ENCODE measurements around the gene SNORC. TPM values are rescaled to one million over a fixed set of nuclear protein-coding genes. Genes with fewer than 3 reads are reported as not detected.

The SNORC gene
- total and polyA plus RNA-seq, 4 donors = 0.63 to 2.1 (median 1.3) TPM

DNA sequence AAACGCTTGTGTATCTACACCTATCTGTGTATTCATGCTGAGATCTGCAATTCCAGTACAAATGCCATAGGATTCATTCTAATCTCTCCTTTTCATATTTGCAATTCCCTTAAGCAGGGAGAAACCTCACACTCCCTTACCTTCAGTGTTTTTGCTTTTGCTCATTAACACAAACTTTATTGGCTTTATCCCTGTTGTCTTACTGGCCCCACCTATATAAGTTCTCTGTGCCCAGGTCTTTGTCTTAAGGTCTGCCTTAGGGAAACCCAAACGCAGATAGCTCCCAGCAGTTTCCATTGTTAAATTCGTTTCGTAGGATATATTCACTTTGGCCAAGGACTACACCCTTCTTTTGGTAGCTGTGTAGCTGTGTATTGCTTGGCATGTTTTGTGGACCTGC, 4.0 kb upstream of the SNORC start:
- TF ChIP-seq, protein P1, sequence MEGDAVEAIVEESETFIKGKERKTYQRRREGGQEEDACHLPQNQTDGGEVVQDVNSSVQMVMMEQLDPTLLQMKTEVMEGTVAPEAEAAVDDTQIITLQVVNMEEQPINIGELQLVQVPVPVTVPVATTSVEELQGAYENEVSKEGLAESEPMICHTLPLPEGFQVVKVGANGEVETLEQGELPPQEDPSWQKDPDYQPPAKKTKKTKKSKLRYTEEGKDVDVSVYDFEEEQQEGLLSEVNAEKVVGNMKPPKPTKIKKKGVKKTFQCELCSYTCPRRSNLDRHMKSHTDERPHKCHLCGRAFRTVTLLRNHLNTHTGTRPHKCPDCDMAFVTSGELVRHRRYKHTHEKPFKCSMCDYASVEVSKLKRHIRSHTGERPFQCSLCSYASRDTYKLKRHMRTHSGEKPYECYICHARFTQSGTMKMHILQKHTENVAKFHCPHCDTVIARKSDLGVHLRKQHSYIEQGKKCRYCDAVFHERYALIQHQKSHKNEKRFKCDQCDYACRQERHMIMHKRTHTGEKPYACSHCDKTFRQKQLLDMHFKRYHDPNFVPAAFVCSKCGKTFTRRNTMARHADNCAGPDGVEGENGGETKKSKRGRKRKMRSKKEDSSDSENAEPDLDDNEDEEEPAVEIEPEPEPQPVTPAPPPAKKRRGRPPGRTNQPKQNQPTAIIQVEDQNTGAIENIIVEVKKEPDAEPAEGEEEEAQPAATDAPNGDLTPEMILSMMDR (IDR thresholded peaks at IDR 0.05; ENCODE audit: control extremely low read depth, extremely low read depth) = no peak
- DNase-seq (no peak), ATAC-seq (ENCODE audit: insufficient read depth, low FRiP score) (no peak)
- Histone ChIP-seq H3K4me3 (no peak overlapping the region), H3K9ac (ENCODE audit: insufficient read depth in 1 of 2, low read length in 2 of 2) (no peak overlapping the region), H3K36me3 (ENCODE audit: control insufficient read depth in 4 of 4, insufficient read depth in 4 of 4, low read length in 4 of 4) (peaks cover 0 to 9% (median 5%) of the 10 kb centered on the region in 4 donors), H3K27me3 (ENCODE audit: control insufficient read depth in 3 of 3, insufficient read depth in 3 of 3, low read length in 2 of 3) (no peaks in the 10 kb centered on the region), H3K27ac (ENCODE audit: low read depth in 1 of 2, low read length in 1 of 2) (no peak overlapping the region), H3K4me1 (ENCODE audit: control insufficient read depth in 5 of 5, insufficient read depth in 5 of 5, low read length in 5 of 5) (no peaks in the 10 kb centered on the region), H3K9me3 (ENCODE audit: control insufficient read depth in 4 of 4, insufficient read depth in 3 of 4, low read length in 3 of 4) (no peaks in the 10 kb centered on the region)
- 79 to 90% methylated on average over 4 of the region's 4 CpGs for WGBS, 2 donors

DNA sequence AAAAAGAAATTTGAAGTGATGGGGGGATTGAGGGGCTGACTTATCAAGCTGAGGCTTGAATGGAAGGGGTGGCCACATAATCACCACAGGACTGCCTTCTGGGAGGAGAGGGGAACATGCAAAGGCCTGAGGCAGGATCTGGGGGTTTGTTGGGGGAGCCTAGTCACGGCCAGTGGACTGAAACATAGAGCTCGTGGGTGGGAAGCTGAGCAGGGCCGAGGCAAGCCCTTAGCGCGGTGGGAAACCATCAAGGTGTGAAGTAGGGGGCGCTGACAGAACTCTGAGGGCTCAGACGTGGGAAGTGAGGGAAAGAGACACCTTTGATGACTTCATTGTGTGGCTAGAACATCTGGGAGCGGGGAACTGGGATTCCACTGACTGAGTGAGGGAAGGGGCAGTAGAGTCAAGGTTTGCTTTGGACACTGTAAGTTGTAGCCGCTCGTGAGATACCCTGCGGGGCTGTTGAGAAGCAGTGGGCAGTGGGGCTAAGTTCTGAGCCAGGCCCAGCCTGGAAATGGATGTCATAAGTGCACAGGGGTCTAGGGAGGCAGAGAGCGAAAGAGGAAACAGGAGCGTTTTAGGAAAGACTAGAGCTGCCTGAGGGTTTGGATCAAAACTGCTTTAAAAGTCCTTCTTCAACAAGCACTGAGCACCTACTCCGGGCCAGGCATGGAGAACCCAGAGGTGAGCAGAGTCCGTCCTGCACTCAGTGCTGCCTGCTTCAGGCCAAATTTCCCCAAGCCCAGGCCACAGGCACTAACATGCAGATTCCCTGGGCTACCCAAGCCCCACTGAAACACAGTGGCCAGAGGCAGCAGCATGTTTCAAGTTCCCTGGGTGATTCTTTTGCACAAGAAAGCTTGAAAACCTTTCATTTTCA, 686 bp upstream of the SNORC start:
- H3K27ac ChIP-seq (ENCODE audit: low read depth in 1 of 2, low read length in 1 of 2) = no peak overlapping the region
- TF ChIP-seq, protein P1 (IDR thresholded peaks at IDR 0.05; ENCODE audit: control extremely low read depth, extremely low read depth) = no peak
- WGBS, 2 donors = 75% methylated on average over 15 of the region's 15 CpGs

DNA sequence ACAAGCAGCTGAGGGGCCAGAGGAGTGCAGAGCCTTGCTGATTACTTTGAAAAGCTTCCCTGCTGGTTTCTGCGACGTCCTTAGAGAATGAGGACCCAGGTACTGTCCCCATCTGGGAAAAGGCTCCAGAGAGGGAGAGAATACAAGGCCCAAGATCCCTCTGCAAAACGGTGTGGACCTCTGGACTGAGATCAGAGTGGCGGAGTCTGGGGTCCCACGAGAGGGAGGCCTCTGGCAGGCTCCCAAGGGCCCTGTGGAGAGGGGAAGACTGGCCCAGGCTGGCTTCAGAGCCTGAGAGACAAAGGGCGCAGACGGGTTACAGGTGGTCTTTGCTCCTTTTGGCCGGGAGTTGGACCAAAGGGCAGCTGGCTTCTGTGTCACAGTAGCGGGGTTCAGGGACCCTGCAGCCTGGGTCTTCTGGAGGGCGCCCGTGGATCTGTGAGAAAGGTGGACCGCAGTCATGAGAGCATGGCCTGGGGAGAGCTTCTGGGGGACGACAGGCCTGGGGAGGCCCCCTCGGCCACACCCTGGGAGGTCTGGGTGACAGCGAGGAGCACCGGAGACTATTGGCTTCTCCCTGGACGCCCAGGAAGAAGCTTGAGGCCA, 805 bp downstream of the SNORC start:
- Histone ChIP-seq H3K4me1 (ENCODE audit: control insufficient read depth in 5 of 5, insufficient read depth in 5 of 5, low read length in 5 of 5) (peaks cover 0 to 4% (median 0%) of the 10 kb centered on the region in 5 donors), H3K9ac (ENCODE audit: insufficient read depth in 1 of 2, low read length in 2 of 2) (no peak overlapping the region), H3K36me3 (ENCODE audit: control insufficient read depth in 4 of 4, insufficient read depth in 4 of 4, low read length in 4 of 4) (no peaks in the 10 kb centered on the region), H3K9me3 (ENCODE audit: control insufficient read depth in 4 of 4, insufficient read depth in 3 of 4, low read length in 3 of 4) (no peaks in the 10 kb centered on the region), H3K4me3 (no peak overlapping the region), H3K27me3 (ENCODE audit: control insufficient read depth in 3 of 3, insufficient read depth in 3 of 3, low read length in 2 of 3) (peaks cover 0 to 7% (median 5%) of the 10 kb centered on the region in 3 donors), H3K27ac (ENCODE audit: low read depth in 1 of 2, low read length in 1 of 2) (no peak overlapping the region)
- ATAC-seq (ENCODE audit: insufficient read depth, low FRiP score) = no peak
- no peak for DNase-seq
- 87% methylated on average over 17 of the region's 17 CpGs for WGBS, 2 donors
- TF ChIP-seq, protein P1 (IDR thresholded peaks at IDR 0.05; ENCODE audit: control extremely low read depth, extremely low read depth) = no peak

More for the DNA sequence above, 686 bp upstream of the SNORC start:
- no peak overlapping the region for H3K4me3 ChIP-seq
- ATAC-seq (ENCODE audit: insufficient read depth, low FRiP score) (no peak), DNase-seq (no peak)
- H3K4me1 ChIP-seq (ENCODE audit: control insufficient read depth in 5 of 5, insufficient read depth in 5 of 5, low read length in 5 of 5) = no peaks in the 10 kb centered on the region
- peaks cover 0 to 2% (median 0%) of the 10 kb centered on the region in 4 donors for H3K36me3 ChIP-seq (ENCODE audit: control insufficient read depth in 4 of 4, insufficient read depth in 4 of 4, low read length in 4 of 4)
- H3K9me3 ChIP-seq (ENCODE audit: control insufficient read depth in 4 of 4, insufficient read depth in 3 of 4, low read length in 3 of 4) = no peaks in the 10 kb centered on the region
- H3K27me3 ChIP-seq (ENCODE audit: control insufficient read depth in 3 of 3, insufficient read depth in 3 of 3, low read length in 2 of 3) = no peaks in the 10 kb centered on the region
- H3K9ac ChIP-seq (ENCODE audit: insufficient read depth in 1 of 2, low read length in 2 of 2) = no peak overlapping the region
